ENCODE measurements around the gene LRRC34.

The LRRC34 gene

DNA sequence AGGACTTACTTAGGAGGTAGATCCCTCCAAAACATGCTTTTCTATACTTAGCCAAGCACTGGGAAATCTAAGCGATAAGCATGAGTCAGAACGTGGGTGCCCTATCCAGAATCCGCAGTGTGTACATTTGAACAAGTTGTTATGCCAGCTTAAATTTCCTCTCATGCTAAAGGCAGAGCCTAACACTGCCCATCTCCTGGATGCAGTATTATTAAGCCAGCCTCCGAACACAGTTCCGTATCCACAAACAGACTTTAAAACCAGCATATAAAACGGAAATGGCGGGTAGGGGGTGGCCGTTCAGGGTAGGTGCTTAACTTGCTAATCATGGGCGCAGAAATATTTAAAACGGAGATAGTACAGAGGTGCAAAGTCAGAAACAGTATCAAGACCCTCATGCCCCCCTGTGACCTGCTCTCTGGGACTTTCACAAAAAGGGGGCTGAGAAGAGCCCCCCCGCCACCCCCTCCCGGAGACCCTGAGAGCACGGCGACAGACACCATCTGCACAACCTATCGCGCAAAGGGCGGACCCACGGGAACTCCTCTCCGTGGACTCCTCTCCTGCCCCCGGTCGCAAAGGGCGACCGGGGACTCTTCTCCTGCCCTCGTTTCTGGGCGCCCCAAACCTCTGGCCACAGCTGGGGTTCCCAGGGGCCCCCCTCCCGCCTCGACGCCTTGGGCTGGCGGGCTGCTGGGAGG, 923 bp downstream of the LRRC34 start:
- Histone ChIP-seq H3K36me3 (ENCODE audit: insufficient read depth, low read length) (no peaks in the 10 kb centered on the region), H3K4me3 (peak overlapping the region; percentile 82), H3K9ac (ENCODE audit: insufficient read length) (peak overlapping the region; percentile 81), H3K27ac (peak overlapping the region; percentile 40; the same call in 1 of the 2 replicates), H3K9me3 (ENCODE audit: low read depth, low read length) (no peaks in the 10 kb centered on the region)
- TF ChIP-seq POLR2AphosphoS5 (IDR thresholded peaks at IDR 0.05; ENCODE audit: borderline replicate concordance, low read depth, low read length) = peak; percentile 27
- TF ChIP-seq EZH2 (IDR thresholded peaks at IDR 0.05) = no peak
- DNase-seq (ENCODE audit: low read depth, low spot score) = no peak

- Histone ChIP-seq H3K9me3 (ENCODE audit: low read depth, low read length) (no peaks in the 10 kb centered on the region), H3K4me3 (no peak overlapping the region), H3K36me3 (ENCODE audit: insufficient read depth, low read length) (no peaks in the 10 kb centered on the region), H3K27ac (peak overlapping the region; percentile 29; the same call in 1 of the 2 replicates), H3K9ac (ENCODE audit: insufficient read length) (no peak overlapping the region)
- DNase-seq (ENCODE audit: low read depth, low spot score) = no peak
- TF ChIP-seq EZH2 (IDR thresholded peaks at IDR 0.05) (no peak), FOXP2 (optimal IDR thresholded peaks at IDR 0.05; ENCODE audit: control extremely low read depth, extremely low read length, insufficient read depth) (no peak), POLR2AphosphoS5 (IDR thresholded peaks at IDR 0.05; ENCODE audit: borderline replicate concordance, low read depth, low read length) (no peak)
Measured at GRCh38 chr3:169809230-169809795, 3.4 kb downstream of the LRRC34 start.

DNA sequence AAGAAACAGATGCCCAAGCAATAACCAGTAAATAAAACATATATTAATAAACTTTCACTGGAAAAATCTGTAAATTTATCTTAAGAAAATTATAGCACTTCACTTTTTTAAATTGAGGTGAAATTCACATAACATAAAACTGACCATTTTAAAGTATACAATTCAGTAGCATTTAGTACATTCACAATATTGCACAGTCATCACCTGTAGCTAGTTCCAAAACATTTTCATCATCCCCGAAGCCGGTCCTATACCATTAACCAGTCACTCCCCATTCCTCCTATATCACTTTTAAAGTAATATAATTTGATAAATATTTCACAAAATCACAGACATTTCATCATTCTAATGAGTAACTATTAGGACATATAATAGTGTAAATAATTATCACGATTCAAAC, 8.0 kb downstream of the LRRC34 start:
- 0 out of 2 replicates have a peak, but pooled peaks cover 4% of the 10 kb centered on the region for H3K36me3 ChIP-seq (ENCODE audit: insufficient read depth, low read length)
- no peak for TF ChIP-seq FOXP2 (optimal IDR thresholded peaks at IDR 0.05; ENCODE audit: control extremely low read depth, extremely low read length, insufficient read depth)
- TF ChIP-seq POLR2AphosphoS5 (IDR thresholded peaks at IDR 0.05; ENCODE audit: borderline replicate concordance, low read depth, low read length) = no peak
- DNase-seq (ENCODE audit: low read depth, low spot score) = no peak
- H3K4me3 ChIP-seq = no peak overlapping the region
- no peak overlapping the region for H3K9ac ChIP-seq (ENCODE audit: insufficient read length)
- no peaks in the 10 kb centered on the region for H3K9me3 ChIP-seq (ENCODE audit: low read depth, low read length)
- no peak overlapping the region for H3K27ac ChIP-seq

DNA sequence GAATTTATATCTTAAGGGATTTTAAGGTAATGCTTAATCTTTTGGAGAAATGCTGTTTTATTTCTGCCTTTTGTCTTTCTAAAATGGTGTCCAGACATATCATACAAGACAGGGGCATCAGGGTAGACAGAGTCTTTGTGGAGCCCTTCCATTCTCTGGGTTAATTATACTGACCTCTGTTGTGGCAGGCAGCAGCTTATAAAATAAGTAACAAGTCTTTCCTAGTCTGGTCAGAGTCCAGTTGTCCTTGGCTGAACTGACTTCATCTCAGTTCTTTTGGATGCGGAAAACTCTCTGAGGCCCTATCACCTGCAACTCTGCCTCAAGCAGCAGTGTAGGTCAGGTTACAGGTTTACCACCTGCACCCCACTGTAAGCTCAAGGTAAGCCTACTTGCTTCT, 20.3 kb downstream of the LRRC34 start:
- H3K36me3 ChIP-seq (ENCODE audit: insufficient read depth, low read length) = peaks cover 43% of the 10 kb centered on the region

GRCh38 chr3:169790687-169791429, 21.8 kb downstream of the LRRC34 start:
- TF ChIP-seq FOXP2 (optimal IDR thresholded peaks at IDR 0.05; ENCODE audit: control extremely low read depth, extremely low read length, insufficient read depth) (no peak), POLR2AphosphoS5 (IDR thresholded peaks at IDR 0.05; ENCODE audit: borderline replicate concordance, low read depth, low read length) (no peak), EZH2 (IDR thresholded peaks at IDR 0.05) (no peak)
- H3K9me3 ChIP-seq (ENCODE audit: low read depth, low read length) = no peaks in the 10 kb centered on the region
- DNase-seq (ENCODE audit: low read depth, low spot score) = no peak
- H3K4me3 ChIP-seq = no peak overlapping the region
- H3K36me3 ChIP-seq (ENCODE audit: insufficient read depth, low read length) = peaks cover 58% of the 10 kb centered on the region
- no peak overlapping the region for H3K9ac ChIP-seq (ENCODE audit: insufficient read length)
- no peak overlapping the region for H3K27ac ChIP-seq

More for the DNA sequence above, 20.3 kb downstream of the LRRC34 start:
- no peak overlapping the region for H3K9ac ChIP-seq (ENCODE audit: insufficient read length)
- H3K4me3 ChIP-seq = no peak overlapping the region
- TF ChIP-seq POLR2AphosphoS5 (IDR thresholded peaks at IDR 0.05; ENCODE audit: borderline replicate concordance, low read depth, low read length) (no peak), EZH2 (IDR thresholded peaks at IDR 0.05) (no peak), FOXP2 (optimal IDR thresholded peaks at IDR 0.05; ENCODE audit: control extremely low read depth, extremely low read length, insufficient read depth) (no peak)
- no peak for DNase-seq (ENCODE audit: low read depth, low spot score)
- no peak overlapping the region for H3K27ac ChIP-seq
- no peaks in the 10 kb centered on the region for H3K9me3 ChIP-seq (ENCODE audit: low read depth, low read length)

GRCh38 chr3:169790219-169790618, 22.5 kb downstream of the LRRC34 start:
- peaks cover 64% of the 10 kb centered on the region for H3K36me3 ChIP-seq (ENCODE audit: insufficient read depth, low read length)
- no peak overlapping the region for H3K9ac ChIP-seq (ENCODE audit: insufficient read length)
- no peak overlapping the region for H3K27ac ChIP-seq
- no peak overlapping the region for H3K4me3 ChIP-seq
- TF ChIP-seq EZH2 (IDR thresholded peaks at IDR 0.05) (no peak), FOXP2 (optimal IDR thresholded peaks at IDR 0.05; ENCODE audit: control extremely low read depth, extremely low read length, insufficient read depth) (no peak), POLR2AphosphoS5 (IDR thresholded peaks at IDR 0.05; ENCODE audit: borderline replicate concordance, low read depth, low read length) (no peak)
- DNase-seq (ENCODE audit: low read depth, low spot score) = no peak
- no peaks in the 10 kb centered on the region for H3K9me3 ChIP-seq (ENCODE audit: low read depth, low read length)

DNA sequence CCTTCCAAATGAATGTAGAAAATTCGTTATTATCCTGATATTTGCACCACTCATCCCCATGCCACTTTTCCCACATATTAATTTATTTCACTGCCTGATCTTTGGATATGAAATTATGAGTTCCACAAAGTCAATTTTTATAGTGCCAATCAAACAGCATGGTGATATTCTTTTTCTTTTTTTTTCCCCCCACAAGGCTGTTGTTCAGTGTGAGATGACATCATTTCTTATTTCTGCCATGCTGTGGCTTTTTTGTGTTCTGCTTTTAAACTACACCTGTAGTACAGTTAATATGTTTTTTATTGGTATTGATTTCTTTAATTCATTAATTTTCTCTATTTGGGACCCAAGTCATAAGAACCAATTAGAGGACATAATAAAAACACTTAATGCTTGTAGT, 24.9 kb downstream of the LRRC34 start:
- Histone ChIP-seq H3K9ac (ENCODE audit: insufficient read length) (no peak overlapping the region), H3K9me3 (ENCODE audit: low read depth, low read length) (no peaks in the 10 kb centered on the region), H3K36me3 (ENCODE audit: insufficient read depth, low read length) (peaks cover 80% of the 10 kb centered on the region), H3K4me3 (no peak overlapping the region), H3K27ac (no peak overlapping the region)
- TF ChIP-seq FOXP2 (optimal IDR thresholded peaks at IDR 0.05; ENCODE audit: control extremely low read depth, extremely low read length, insufficient read depth) = no peak
- DNase-seq (ENCODE audit: low read depth, low spot score) = no peak

DNA sequence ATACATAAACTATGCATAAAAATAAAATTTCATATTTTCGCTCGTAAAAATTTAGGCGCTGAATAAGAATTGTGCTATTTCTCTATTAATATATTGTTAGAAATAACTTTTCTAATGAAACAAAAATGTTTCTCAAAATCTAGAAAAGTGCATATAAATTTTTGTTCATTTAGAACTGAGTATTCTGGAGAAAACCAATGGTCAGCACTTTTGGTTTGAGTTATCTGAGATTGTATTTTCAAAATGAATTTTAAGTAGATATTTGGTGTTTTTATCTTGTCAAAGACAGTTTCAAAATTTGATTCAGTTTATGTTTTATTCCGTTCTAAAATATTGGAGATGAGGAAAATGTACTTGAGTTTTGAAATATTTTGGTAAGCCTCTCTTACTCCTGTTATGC, 25.6 kb downstream of the LRRC34 start:
- no peak overlapping the region for H3K27ac ChIP-seq
- DNase-seq (ENCODE audit: low read depth, low spot score) = no peak
- peaks cover 80% of the 10 kb centered on the region for H3K36me3 ChIP-seq (ENCODE audit: insufficient read depth, low read length)
- H3K9me3 ChIP-seq (ENCODE audit: low read depth, low read length) = no peaks in the 10 kb centered on the region
- H3K9ac ChIP-seq (ENCODE audit: insufficient read length) = no peak overlapping the region
- no peak overlapping the region for H3K4me3 ChIP-seq
- TF ChIP-seq EZH2 (IDR thresholded peaks at IDR 0.05) = no peak
- no peak for TF ChIP-seq POLR2AphosphoS5 (IDR thresholded peaks at IDR 0.05; ENCODE audit: borderline replicate concordance, low read depth, low read length)
- no peak for TF ChIP-seq FOXP2 (optimal IDR thresholded peaks at IDR 0.05; ENCODE audit: control extremely low read depth, extremely low read length, insufficient read depth)
